NCI-H748 (cell line): ENCODE results near the gene TMEM238L.

Experiments
- DNase-seq: peaks from one replicate; lab custom pipeline; 2025; ENCODE audit not compliant: unreplicated experiment; lab: John Stamatoyannopoulos, UW

Gene TMEM238L

DNA sequence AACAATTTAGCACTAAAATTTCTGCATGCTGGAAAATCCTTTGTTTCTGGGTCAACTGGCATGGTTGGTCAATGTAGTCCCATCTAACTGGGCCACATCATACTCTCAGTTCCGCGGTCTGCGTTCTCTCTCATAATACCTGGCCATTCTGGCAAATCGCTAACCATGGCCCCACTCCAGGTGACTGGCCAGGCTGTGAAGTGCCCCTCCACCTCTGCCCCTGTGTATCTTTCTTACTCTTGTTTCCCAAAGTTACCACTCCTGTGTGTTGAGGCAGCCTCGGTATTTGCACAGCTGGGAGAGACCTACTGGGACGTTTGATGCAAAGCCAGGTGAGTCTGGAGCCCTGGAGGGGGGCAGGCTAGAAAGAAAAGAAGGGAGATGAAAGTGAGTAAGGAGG lies 2.0 kb upstream of the TMEM238L start:
- DNase-seq: no peak

DNA sequence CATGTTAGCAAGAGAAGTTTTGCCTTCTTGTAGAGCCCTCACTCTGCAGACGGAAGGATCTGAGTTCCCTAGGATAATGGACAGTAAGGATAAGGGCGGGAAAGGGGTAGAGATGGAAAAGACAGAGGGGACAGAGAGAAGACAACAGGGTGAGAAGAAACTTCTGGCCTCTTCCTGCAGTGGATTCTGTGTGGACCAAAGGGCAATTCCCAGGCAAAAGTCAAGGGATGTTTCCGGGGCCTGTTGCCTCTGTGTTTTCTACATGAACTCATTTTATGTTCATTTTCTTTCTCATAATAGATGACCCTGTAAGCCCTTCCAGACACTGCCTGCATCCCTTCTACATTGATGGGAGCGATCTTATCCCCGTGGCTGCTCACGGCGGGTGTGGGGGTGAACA lies 647 bp upstream of the TMEM238L start:
- DNase-seq: no peak

DNA sequence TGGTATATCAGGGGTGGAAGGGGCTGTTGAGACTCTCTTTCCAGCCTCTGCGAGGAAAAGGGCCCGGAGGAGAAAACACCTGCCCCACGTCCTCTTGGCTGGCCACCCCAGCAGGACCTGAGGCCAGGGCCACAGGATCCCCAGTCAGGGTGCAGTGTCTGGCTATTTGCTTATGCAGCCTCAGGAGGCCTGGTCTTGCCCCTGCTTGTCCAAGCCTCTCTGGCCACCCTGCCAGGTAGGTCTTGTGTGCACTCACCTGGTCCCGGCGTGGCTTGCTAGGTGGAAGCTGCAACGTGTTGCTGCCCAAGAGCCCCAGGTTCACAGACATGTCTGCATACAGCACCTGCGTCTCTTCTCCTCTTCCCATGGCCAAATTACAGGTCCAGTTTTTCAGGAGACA lies 549 bp downstream of the TMEM238L start:
- DNase-seq: no peak

DNA sequence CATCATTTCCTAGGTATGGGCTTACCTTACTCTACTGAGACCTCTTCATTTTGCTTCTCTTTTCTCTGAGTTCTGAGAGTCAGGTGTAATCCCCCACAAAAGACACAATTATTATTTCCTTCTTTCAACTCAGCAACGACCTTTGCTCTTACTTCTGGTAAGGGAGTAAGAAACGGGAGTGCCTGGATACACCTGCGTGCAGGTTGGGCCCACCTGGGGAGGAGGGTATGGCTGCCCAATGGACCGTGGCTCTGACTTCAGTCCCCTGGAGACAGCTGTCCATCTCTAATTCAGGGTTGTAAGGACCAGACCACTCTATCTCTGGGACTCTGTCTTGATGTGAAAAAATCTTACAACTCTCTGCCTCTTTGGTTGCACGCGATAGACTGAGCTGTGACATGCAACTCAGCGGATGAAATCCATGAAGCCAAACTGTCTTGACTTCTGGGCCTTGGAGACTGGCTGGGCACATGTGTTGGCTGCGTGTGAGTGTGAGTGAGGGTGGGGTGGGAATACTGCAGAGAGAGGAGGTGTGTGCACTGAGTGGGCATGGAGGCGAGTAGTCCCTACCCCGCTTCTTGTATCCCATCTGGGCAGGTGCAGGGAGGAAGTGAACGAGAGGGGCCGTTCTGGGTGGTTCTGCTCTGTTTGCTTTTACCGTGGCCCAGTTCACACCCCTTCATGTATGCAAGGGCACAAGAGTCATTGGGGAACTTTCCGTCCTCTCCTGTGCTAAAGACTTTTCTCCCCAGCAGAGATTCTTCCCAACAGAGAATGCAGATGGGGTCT lies 1.2 kb downstream of the TMEM238L start:
- no peak for DNase-seq

DNA sequence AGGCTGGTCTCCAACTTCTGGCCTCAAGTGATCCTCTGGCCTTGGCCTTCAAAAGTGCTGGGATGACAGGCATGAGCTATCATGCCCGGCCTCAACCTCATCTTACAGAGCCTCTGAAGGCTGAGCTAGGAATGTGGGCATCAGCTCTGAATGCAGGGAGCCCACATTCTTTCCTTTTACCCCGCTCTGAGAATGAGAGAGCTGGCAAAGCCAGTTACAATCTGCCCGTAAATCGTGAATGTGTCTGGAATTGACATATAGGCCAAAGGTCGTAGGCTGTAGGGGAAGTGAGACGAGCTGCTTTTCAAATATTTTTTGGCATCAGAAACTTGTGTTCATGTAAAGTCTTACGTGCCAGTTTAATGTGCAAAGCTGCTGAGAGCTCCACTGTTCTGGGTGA lies 4.5 kb downstream of the TMEM238L start:
- no peak for DNase-seq

DNA sequence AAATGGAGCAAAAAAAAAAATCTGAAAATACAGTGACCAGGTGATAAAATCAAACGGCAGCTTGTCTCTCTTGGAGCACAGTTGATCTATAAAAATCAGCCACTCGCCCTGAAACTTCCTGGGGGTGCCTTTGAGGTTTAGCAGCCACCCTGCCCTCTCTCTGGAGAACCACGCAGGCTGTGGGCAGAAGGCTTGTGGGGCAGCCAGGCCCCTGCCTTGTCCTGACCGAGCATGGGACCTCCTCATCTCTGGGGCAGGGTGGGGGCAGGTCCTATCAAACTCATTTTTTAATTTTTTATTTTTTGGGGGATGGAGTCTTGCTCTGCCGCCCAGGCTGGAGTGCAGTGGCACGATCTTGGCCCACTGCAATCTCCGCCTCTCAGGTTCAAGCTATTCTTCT lies 5.0 kb downstream of the TMEM238L start:
- no peak for DNase-seq

DNA sequence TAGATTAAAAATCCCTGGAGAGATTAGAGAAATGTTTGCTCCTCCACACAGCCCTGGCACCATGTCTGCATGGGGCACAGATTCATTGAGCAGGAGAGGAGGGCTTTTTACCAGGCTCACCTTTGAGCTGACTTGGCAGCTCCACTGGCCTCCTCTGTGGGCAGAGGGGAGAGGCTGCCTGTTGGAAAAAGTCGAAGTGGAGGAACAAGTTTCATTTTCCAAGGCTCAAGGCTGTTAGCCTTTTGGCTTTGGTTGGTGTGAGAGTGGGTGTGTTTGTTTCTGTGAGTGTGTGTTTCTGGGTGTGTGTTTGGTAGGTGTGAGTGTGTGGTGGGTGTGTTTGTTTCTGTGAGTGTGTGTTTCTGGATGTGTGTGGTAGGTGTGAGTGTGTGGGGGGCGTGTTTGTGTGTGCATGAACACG lies 5.6 kb downstream of the TMEM238L start:
- DNase-seq: no peak

DNA sequence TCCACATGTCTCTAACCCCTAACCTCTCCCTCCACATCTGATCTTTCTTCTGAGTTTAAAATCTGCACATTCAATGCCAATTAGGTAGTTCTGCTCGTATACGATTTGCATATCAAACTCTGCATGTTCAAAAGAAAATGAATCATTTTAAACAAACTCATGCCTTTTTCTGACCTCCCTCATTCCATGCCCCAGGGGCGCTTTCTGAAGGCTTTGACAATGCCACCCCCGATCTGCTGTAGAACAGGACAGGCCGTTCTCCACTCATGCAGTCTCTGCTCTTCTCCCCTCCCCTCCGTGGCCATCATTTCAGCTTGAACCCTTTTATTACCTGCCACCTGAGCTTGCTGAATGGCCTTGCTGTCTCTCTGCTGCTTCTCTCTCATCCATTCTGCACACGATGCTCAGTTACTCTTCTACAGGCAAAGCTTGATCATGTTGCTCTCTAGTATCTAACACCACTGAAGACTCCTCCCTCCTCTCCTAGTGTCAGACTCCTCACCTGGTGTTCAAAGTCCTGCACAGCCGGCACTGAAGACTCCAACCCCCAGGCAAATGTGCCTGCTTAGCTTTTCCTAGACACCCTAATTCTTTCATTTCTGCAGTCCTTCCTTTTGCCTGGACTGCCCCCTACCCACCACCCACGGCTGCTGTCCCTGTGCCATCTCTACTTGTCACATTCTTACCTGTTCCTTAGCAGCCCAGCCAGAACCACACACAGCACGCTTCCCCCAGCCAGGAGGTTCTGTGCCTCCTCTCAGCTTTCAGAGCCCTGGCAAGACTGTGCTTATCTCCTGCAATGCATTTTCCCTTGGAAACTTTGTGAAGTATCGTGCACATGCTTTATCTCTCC lies 6.2 kb downstream of the TMEM238L start:
- DNase-seq: no peak

DNA sequence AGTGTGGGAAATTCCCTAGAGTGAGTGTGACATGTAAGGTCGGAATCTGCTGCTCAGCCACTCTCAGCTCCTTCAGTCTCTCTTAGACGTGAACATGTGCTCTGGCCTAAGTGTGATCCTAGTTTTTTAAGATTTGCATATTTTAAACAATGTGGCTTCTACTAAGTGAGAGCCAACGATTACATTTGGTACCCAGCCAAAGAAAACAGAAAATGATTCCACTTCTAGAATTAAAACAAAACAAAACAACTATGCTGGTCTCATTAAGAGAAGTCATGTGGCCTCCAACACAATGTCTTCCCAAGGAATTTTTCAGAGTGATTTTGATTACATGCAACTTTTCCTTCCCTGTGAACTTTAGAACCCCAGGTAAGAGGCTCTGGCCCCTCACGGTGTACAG lies 10.1 kb downstream of the TMEM238L start:
- no peak for DNase-seq

DNA sequence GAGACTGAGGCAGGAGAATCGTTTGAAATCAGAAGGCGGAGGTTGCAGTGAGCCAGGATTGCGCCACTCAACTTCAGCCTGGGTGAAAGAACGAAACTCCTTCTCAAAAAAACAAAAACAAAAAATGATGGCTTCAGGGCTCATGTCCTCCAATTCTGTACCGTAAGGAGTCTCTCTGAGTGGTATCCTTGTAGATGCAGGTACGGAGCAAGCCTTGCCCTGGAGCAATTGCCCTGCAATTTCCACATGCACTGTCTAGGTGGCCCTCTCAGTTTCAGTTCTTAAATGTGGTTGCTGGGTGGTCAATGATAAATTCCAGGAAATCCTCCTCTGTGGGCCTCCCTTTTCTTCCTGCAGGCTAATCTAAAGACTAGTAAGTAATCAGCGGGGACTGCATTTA lies 10.6 kb downstream of the TMEM238L start:
- DNase-seq: no peak

DNA sequence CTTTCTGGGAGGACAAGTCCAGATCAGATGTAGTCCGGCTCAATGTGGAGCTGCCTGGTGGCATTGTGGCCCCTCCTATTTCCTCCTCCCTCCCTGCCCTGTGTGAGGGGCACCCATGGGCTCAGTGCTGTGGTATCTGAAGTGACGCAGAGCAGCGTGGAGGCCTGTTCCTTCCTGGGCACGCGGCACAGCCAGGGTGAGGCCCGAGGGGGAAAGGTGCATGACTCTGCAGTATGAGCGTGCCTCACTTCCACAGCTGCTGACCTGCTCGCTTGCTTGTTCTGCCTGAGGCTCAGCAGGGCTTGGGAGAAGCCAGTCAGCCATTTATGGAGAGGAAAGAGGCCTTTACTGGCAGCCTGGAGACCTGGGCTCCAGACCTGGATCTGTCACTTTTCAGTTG lies 11.7 kb downstream of the TMEM238L start:
- DNase-seq: no peak

DNA sequence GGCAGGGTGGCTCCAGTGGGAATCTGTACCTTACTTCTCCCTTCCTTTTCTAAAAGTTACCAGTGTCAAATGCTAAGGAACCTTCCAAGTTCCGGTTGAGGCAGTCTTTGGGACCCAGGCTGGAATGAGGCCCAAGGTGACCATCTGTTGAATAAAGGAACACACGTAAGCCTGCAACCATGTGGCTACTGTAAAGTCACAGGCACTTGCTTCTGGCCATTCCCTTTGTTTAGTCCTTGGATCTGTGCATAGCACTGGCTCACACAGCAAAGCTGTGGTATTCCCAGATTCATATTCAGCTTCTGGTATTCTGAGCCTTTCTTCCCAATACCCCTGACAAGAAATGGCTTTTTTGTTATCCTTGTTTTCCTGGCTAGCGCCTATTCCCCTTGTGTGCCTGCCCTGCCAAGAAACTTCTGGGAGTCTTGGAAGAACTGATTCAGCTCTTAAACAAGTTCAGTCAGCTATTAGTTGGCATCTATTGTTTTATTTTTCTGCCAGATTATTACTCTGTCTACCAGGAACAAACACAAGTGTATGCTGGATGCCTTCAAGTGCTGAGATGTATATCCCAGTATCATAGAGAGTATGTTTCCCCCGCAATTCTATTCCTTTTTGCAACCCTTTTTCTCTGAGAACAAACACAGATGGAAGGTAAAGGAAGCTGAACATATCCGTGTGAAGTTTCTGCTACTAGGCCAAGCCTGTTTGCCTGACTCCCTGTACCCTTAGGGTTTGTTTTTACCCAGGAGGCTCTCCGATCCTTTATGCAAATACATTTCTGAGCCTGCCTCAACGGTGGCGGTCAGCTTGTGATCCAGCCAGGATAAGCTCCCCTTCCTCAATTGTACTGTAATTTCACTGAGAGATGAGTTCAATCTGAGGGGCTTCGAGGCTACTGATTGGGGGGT lies 13.2 kb downstream of the TMEM238L start:
- no peak for DNase-seq

DNA sequence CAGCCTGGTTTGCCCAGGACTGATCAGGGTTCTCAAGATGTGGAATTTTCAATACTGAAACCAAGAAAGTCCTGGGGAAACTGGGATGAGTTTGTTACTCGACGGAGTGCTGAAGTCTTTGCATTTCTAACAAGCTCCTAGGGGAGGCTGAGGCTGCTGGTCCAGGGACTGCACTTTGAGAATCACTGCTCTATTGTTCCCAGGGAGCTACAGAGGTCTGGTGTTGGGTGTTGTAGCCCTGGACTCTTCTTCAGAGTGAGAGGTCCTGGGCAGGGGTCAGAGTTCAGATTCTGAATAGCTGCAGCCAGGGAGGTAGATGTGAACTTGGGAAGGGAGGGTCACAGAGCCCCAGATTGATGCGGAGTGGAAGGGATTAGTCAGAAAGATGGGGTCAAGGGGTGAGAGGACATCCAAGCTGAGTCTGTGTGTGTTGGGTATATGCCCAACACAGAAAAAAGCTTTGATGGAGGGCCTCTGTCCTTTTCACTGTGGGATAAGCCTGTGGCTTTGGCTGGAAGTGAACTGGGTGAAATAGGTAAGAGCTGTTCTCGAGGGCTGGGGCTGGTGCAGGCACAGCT lies 14.1 kb downstream of the TMEM238L start:
- no peak for DNase-seq

DNA sequence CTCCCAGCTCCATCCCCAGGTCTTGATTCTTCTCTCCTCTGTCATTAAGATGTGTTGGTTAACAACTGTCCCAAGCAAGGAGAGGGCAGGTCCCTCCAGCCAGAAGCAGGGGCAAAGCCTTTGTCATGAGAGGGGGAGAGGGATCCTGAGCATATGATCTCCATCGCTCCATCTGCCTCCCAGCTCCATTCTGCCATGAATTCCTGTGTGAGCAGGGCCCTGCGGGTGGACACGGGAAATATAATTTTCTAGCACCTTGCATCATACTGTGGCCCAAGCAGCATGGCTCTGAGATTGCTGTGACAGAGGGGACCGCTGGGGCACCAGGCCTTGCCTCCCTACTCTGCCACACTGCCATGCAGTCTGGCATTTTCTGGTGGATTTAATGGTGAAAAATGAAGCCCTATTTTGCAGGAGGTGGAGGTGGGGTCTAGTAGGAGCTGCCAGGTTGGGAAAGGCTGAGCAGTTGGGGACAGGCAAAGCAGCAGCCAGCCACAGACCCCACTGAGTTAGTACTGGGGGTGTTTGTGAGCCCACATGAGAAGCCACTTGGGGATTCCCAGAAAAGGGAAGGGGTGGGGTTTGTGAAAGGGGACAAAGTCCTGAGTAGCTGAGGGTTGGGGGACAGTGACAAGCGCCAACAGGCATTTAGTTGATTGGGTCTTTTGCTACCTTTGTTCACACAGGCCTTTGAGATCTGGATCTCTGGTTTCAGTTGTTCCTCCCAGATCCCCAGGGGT lies 16.4 kb downstream of the TMEM238L start:
- DNase-seq: no peak

DNA sequence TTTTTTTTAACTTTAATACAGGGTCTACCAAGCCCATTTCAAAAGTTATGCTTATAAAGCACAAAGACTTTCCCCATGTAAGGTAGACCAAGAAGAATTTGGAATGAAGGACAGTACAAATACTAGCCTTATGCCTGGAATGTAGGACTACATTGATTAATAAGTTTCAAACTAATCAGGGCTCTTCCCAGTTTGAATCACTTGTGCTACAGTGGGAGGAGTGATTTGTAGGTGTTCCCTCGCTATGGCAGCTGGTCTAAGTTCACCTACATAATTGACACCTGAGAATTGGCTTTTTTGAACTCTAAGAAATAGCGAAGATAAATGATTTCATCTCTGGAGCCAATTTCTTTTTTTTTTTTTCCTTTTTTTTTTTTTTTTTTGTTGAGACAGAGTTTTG lies 18.6 kb downstream of the TMEM238L start:
- DNase-seq: no peak

DNA sequence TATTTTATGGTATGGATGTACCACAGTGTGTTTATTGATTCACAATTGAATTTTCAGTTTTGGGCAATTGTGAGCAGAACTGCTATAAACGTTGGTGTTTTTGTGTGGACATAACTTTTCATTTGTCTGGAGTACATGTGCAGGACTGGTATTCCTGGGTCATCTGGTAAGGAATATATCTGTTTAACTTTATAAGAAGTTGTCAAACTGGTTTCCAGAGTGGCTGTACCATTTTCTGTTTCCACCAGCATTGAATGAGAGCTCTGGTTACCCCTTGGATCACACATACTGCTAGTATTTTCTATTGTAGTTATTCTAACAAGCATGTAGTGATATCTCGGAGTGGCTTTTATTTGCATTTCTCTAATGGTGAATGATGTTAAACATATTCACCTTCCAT lies 24.3 kb downstream of the TMEM238L start:
- DNase-seq: no peak

DNA sequence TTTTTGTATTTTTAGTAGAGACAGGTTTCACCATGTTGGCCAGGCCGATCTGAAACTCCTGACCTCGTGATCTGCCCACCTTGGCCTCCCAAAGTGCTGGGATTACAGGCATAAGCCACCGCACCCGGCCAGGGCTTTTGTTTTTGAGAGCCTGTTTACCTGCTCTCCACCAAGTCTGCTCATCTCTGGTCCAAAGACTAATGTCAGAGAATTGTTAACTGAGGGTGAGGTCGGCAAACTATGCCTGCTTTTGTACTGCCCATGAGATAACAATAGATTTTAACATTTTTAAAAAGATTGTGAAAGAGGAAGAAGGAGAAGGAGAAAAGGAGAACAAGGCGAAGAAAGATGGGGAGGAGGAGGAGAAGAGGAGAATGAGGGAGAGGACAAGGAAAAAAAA lies 26.0 kb downstream of the TMEM238L start:
- DNase-seq: no peak

DNA sequence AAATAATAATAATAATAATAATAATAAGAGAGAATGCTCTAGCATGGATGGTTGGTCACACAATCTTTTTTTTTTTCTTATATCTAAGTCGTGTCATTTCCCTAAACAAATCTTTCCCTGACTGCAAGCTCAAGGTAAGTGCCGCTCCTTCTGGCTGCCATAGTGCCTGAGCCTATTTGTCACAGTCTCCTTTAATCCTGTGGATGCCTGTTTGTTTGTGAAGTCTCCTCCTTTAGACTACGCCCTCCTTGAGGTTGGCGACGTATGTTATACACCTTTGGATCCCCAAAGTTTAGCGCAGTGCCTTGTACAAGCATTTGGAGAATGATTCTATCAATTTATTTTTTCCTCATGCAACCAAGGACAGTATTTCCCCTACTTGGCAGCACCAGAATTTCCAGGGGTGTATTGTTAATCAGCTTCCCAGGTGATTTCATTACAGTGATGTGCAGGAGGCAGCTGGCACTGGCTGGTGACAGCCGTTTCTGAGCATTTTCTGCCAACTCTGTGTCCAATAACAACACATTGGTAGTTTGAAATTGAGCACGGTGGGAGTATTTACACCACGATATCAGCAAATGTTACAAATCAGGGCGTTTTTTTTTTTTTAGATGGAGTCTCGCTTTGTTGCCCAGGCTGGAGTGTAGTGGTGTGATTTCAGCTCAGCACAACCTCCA lies 26.6 kb downstream of the TMEM238L start:
- no peak for DNase-seq

DNA sequence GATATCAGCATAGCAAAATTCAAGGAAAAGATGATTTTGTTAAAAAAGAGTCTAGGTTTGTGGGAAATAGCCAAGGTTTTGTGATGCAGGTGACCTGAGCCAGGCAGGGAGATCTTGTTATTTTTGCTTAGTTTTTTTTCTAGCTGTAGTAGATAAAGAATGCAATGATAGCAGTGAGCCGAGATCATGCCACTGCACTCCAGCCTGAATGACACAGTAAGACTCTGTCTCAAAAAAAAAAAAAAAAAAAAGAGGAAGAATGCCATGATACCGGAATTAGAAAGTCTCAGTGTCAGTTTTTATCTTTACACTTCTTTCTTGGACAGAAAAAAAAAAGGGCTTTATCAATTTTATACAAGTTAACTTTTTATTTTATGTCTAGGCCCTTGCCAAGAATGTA lies 27.5 kb downstream of the TMEM238L start:
- no peak for DNase-seq
